AG04450 (cell line): ENCODE measurements around the gene PMP22. TPM values are rescaled to one million over a fixed set of nuclear protein-coding genes. Genes with fewer than 3 reads are reported as not detected.

ENCODE experiments used
- CTCF ChIA-PET: fragments of 300-600, 350-600 bp; formaldehyde crosslinking; extraction: SDS; loops from one replicate; lab custom pipeline; 2022; ENCODE audit warnings: antibody characterized with exemption, inconsistent platforms; lab: Charles Lee
- POLR2A ChIA-PET: fragments of 350-600 bp; formaldehyde crosslinking; extraction: SDS; loops from one replicate; lab custom pipeline; 2021; ENCODE audit warnings: antibody characterized with exemption, inconsistent platforms; lab: Yijun Ruan, JAX
- DNase-seq: peaks from one replicate; pipeline ENCODE4 v3.0.0-alpha.2; 2011; ENCODE audit warnings: low read depth, low spot score
- H3K27ac ChIP-seq: one replicate; pipeline ENCODE4 v1.5.1; 2012; ENCODE audit warnings: low read depth, low read length, control low read depth
- H3K27me3 ChIP-seq: one replicate; pipeline ENCODE4 v1.6.0; 2012; ENCODE audit warnings: low read length; ENCODE audit not compliant: control insufficient read depth, insufficient read depth
- H3K4me3 ChIP-seq: 2 replicates; pipeline ENCODE4 v1.5.1; 2011; ENCODE audit warnings: mild to moderate bottlenecking, low read depth, low read length, control low read depth
- H3K9me3 ChIP-seq: 2 replicates; pipeline ENCODE4 v1.5.1; 2012; ENCODE audit warnings: low read length; ENCODE audit not compliant: control insufficient read depth, insufficient read depth
- polyA plus RNA-seq: library from polyadenylated mRNA; depleted of rRNA; stranded (reverse); fragments of >200 nt; gene quantifications from 2 replicates; pipeline ENCODE4 v1.2.3, GENCODE V29; 2011
- TF ChIP-seq, protein P1 (sequence below): IDR thresholded peaks from 2 replicates; pipeline ENCODE4 v1.5.1; 2011; ENCODE audit warnings: low read depth, low read length, control low read depth, inconsistent platforms

PMP22 gene
- polyA plus RNA-seq, 1 experiment, result 204 TPM

GRCh38 chr17:15267996-15268395 is 2.9 kb upstream of the PMP22 start:
- H3K4me3 ChIP-seq, result no peak overlapping the region
- ChIA-PET POLR2A (no interaction called here), CTCF (interaction anchor here (0.6 to 2.1 kb wide), 2 partner anchors 39 to 235 kb away, joined by 6 to 10 read pairs; no protein-coding TSS in a partner anchor)
- DNase-seq, result no peak
- H3K27me3 ChIP-seq, result peaks cover 7% of the 10 kb centered on the region
- no peaks in the 10 kb centered on the region for H3K9me3 ChIP-seq
- TF ChIP-seq, protein P1, sequence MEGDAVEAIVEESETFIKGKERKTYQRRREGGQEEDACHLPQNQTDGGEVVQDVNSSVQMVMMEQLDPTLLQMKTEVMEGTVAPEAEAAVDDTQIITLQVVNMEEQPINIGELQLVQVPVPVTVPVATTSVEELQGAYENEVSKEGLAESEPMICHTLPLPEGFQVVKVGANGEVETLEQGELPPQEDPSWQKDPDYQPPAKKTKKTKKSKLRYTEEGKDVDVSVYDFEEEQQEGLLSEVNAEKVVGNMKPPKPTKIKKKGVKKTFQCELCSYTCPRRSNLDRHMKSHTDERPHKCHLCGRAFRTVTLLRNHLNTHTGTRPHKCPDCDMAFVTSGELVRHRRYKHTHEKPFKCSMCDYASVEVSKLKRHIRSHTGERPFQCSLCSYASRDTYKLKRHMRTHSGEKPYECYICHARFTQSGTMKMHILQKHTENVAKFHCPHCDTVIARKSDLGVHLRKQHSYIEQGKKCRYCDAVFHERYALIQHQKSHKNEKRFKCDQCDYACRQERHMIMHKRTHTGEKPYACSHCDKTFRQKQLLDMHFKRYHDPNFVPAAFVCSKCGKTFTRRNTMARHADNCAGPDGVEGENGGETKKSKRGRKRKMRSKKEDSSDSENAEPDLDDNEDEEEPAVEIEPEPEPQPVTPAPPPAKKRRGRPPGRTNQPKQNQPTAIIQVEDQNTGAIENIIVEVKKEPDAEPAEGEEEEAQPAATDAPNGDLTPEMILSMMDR, result peak; percentile 33
- H3K27ac ChIP-seq, result no peak overlapping the region

GRCh38 chr17:15266325-15267125 is 1.4 kb upstream of the PMP22 start:
- POLR2A ChIA-PET, result no interaction called here
- CTCF ChIA-PET, result interaction anchor here (1.5 to 2.1 kb wide), 2 partner anchors 190 to 236 kb away, joined by 3 to 10 read pairs; no protein-coding TSS in a partner anchor
- Histone ChIP-seq H3K4me3 (no peak overlapping the region), H3K27me3 (peaks cover 7% of the 10 kb centered on the region), H3K27ac (no peak overlapping the region), H3K9me3 (no peaks in the 10 kb centered on the region)
- no peak for DNase-seq
- TF ChIP-seq, protein P1, result no peak

- Histone ChIP-seq H3K27ac (no peak overlapping the region), H3K9me3 (no peaks in the 10 kb centered on the region), H3K4me3 (peak overlapping the region; percentile 49), H3K27me3 (peaks cover 7% of the 10 kb centered on the region)
- POLR2A ChIA-PET, result interaction anchor here (2.6 kb wide), 1 partner anchor 128 kb away, joined by 16 read pairs; no protein-coding TSS in a partner anchor
- TF ChIP-seq, protein P1, result no peak
- CTCF ChIA-PET, result interaction anchor here (1.4 to 2.4 kb wide), 3 partner anchors 202 to 239 kb away, joined by 3 to 30 read pairs (median 3); no protein-coding TSS in a partner anchor
- DNase-seq, result no peak
These were observed 584 bp downstream of the PMP22 start for GRCh38 chr17:15264542-15264941.

DNA sequence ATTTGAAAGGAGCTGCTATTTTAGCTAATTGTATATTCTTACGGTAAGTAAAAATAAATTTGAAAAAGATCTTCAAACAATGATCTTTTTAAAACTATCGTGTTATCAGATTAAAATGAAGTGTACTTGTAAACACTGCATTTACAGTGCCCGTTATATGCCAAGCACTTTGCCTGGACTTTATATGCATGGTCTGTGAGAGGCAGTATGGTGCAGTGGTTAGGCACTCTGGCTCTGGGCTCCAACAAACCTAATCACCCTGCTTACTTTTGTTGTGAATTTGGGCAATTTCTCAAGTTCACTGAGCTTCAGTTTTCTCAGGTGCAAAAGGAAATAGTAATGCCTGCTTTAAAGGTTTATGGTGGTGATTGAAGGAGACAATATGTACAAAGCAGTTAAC is 1.4 kb downstream of the PMP22 start:
- POLR2A ChIA-PET, result interaction anchor here (0.7 to 2.9 kb wide), 12 partner anchors 9 to 239 kb away, joined by 3 to 16 read pairs (median 10); partner anchors contain the start of gene TEKT3
- TF ChIP-seq, protein P1, result no peak
- H3K27ac ChIP-seq, result peak overlapping the region; percentile 93

More for the DNA sequence above, 1.4 kb downstream of the PMP22 start:
- peak overlapping the region; percentile 88 for H3K4me3 ChIP-seq
- no peak for DNase-seq
- H3K9me3 ChIP-seq, result no peaks in the 10 kb centered on the region
- CTCF ChIA-PET, result interaction anchor here (1.6 to 2.4 kb wide), 5 partner anchors 88 to 239 kb away, joined by 3 to 30 read pairs (median 9); no protein-coding TSS in a partner anchor
- H3K27me3 ChIP-seq, result peaks cover 7% of the 10 kb centered on the region
